CD4-positive, alpha-beta T cell treated with Interleukin-17A for 1 hour (primary cell): ENCODE data around the gene CEL.
"Not testable (repeated sequence)": the region's sequence is repeated elsewhere in the genome, so short reads cannot be mapped to it uniquely, and the experiment has no call there.

ENCODE experiments used
- DNase-seq: peaks from one replicate; pipeline ENCODE4 v3.0.0-alpha.2; 2020

Gene CEL

DNA sequence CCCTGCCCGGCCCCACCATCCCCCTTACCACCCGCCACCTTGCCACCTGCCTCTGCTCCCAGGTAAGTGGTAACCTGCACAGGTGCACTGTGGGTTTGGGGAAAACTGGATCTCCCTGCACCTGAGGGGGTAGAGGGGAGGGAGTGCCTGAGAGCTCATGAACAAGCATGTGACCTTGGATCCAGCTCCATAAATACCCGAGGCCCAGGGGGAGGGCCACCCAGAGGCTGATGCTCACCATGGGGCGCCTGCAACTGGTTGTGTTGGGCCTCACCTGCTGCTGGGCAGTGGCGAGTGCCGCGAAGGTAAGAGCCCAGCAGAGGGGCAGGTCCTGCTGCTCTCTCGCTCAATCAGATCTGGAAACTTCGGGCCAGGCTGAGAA lies at the start of gene CEL:
Gene CEL, plus strand, starts transcription at position 218 of the 382 bp plus-strand sequence. Its CDS starts 22 bp downstream, at position 240.
- not testable (repeated sequence) for DNase-seq

DNA sequence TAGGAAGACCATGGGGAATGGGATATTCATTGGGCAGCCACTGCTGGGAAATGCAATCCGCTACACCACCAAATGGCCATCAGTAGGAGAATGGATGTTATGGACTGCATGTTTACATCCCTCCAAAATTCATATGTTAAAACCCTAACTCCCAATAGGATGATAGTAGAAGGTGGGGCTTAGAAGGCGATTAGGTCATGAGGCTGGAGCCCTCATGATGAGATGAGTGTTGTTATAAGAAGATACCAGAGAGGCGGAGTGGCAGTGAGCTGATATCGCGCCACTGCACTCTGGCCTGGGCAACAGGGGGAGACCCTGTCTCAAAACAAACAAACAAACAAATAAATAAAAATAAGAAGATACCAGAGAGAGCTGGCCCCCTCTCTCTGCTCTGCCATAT lies 47.1 kb upstream of the CEL start:
- no peak for DNase-seq

DNA sequence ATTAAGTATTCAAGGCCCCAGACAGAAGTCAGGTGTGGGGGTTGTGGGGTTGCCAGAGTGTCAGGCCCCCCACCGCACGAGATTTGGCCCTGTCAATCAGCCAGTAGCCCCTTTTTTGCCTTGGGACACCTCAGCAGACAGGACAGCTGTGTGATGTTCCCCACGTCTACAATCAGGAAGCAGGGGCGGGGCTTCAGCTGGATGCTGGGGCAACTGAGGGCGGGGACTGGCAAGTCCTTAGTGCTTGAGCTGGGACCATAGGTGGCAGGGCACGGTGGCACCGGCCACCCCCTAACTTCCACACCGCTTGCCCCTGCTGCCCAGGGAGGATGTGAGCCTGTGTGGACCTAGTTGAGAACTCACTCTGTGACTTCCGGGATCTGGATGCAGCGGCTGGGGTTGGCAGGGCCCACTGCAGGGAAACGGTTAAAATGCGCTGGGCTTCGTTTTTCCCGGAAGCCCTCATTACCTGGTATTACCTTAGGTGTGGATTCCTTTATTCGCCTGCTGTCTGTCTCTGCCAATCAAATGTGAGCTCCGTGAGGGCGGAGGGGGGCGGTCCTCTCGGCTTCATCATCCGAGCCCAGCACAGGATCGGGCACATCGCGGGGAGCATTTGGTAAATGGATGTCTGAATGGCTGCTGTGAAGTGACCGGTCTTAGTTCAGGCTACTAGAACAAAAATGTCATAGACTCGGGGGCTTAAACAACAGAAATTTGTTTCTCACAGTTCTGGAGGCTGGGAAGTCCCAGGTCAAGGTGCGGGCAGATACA lies 38.5 kb upstream of the CEL start:
- peak; percentile 44 for DNase-seq

DNA sequence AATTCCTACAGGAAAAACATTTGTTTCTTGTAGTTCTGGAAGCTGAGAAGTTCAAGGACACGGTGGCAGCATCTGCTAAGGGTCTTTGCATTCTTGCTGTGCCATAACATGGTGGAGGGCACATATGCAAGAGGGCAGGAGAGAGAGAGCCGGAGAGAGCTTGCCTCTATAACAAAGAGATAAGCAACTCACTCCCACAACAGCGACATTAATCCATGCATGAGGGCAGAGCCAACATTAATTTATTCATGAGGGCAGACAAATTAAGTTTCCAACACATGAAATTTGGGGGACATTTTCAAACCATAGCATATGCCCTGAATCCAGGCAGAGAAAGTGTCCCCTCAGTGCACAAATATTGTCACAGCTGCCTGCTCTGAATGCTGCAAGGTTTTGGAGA lies 35.4 kb upstream of the CEL start:
- no peak for DNase-seq

DNA sequence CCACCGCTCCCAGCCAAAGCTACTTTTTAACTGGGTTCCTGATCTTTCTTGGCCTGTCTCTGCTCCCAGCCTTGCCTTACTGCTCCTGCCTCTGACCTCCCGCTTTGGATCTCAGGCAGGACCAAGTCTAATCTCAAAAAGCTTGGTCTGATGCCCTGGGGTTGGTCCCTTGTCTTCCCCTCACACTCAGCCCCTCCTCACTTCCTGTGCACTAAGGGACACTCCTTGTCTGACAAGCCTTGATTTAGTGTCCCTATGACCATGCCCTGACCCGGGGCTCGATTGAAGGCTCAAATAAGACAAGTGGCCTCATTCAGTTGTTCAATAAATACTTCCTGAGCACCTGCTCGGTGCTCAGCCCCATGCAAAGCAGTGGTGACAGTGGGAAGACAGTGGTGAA lies 34.6 kb upstream of the CEL start:
- no peak for DNase-seq

DNA sequence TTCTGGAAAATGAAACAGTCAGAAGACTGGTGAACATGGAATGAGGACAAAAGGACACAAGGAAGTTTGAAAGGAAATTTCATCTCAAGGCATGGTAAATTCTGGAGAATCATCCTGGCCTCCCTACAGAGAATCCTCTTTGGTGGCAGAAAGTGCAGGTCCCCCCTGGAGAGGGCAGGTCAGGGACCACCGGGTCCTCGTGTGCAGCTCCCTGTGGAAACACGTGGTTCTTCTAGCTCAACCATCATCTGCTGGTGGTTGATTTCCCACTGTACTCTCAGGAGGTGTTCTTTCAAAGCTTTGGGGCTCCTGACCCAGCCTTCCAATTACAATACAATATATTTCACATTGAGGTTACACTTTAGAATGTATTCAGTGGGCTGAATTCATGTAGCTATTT lies 33.6 kb upstream of the CEL start:
- no peak for DNase-seq

DNA sequence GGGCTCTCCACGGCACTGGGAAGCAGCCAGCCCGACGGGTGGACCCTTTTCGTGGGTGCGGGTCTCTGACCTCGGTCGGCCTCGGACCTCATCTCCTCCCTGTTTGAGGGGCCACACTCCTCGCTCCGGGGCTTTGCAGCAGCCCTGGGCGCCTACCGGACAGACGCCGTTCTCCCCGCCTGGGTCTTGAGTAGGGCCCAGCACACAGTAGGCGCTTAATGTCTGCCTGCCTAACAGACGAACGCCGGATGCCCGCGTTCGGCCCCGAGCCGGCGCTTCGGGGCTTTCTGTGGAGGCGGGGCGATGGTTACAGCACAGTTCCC lies 31.8 kb upstream of the CEL start:
- no peak for DNase-seq

DNA sequence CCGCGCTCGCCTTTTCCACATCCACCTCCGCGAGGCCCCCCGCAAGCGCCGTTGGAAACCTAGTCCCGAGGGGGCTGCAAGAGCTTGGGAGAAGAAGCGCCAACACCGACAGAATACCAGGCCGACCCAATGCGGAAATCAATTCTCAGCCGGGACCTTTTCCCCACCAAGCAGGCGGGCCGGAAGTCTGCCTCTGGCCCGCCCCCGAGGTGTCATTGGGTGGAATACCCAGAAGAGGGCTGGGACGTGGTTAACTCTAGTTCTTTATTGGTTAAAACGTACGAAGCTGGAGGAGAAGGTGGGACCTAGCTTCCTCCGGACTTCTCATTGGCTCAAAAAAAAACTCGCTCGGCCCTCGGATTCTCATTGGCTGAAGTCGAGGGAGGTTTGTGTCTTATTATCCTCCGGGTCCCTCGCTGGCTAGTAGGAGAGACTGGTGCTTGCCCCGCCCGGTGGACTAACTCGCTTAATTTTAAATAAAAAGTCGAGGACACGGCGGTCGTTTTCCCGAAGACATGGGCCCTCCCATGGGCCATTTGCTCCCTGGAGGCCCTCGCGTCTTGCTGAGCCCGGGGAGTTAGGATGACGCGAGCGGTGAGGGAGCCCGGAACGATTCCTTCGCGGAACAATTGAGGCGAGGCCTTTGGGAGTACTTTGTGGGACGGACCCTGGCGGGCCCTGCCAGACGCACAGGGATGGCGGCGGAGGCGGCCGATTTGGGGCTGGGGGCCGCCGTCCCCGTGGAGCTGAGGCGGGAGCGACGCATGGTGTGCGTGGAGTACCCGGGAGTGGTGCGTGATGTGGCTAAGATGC lies 31.3 kb upstream of the CEL start, which contains the start of gene GTF3C5:
Gene GTF3C5, plus strand, starts transcription at position 681 of the 813 bp plus-strand sequence. Its CDS starts 15 bp downstream, at position 696.
- peak; percentile 97 for DNase-seq

DNA sequence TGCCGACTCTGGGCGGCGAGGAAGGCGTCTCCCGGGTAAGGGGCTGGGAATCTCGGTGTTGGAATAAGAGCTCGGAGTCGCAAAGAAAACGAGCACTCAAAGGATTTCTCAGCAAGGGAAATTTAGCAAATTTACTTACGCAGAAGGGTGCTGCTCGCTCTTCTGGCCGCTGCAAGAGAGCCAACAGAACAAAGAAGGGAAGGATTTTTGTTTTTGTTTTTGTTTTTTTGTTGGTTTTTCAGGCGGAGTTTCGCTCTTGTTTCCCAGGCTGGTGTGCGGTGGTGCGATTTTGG lies 30.7 kb upstream of the CEL start:
- DNase-seq = no peak

DNA sequence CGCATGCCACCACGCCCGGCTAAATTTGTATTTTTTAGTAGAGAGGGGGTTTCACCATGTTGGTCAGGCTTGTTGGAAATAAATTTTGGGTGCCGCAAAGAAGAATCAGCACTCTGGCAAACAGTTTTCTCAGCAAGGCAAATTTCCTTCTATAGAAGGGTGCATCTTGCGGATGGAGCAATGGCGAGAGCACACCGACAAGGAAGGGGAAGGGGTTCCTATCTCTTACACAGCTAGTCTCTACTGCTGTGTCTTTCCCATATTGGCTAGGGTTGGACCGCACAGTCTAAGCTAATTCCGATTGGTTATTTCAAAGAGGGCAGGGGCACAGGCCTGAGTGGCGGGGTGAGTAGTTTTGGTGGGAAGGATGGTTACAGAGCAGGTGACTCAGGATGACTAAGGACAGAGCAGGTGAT lies 30.3 kb upstream of the CEL start:
- DNase-seq = no peak

DNA sequence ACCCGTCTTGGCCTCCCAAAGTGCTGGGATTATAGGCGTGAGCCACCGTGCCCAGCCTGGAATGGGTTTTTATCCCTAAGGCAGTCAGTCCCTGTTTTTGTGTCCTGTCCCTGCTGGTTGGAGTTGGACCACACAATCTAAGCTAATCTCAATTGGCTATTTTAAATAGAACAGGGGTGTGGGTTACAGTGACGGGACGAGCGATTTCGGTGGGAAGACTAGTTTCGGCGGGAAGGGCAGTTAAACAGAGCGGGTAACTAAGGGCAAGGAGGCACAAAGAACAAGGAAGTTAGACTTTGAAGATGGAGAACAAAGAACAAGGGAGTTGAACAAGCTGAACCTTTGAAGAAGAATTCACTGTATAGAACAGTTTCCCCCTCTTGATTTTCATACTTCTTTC lies 29.6 kb upstream of the CEL start:
- DNase-seq = no peak

DNA sequence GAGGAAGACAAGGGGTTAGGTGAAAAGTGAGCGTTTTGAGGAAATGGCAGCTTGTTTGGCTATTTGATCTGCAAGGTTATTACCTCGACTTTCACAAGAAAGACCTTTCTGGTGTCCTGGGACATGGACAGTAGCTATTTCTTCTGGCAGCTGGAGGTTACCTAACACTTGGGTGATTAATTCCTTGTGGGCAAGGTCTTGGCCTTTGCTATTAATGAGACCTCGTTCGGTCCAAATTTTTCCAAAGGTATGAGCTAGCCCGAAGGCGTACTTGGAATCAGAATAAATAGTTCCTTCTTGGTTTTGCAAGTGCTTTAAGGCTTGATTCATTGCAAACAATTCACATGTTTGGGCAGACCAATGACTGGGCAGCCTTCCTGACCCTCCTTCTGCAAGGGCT lies 26.1 kb upstream of the CEL start:
- no peak for DNase-seq

DNA sequence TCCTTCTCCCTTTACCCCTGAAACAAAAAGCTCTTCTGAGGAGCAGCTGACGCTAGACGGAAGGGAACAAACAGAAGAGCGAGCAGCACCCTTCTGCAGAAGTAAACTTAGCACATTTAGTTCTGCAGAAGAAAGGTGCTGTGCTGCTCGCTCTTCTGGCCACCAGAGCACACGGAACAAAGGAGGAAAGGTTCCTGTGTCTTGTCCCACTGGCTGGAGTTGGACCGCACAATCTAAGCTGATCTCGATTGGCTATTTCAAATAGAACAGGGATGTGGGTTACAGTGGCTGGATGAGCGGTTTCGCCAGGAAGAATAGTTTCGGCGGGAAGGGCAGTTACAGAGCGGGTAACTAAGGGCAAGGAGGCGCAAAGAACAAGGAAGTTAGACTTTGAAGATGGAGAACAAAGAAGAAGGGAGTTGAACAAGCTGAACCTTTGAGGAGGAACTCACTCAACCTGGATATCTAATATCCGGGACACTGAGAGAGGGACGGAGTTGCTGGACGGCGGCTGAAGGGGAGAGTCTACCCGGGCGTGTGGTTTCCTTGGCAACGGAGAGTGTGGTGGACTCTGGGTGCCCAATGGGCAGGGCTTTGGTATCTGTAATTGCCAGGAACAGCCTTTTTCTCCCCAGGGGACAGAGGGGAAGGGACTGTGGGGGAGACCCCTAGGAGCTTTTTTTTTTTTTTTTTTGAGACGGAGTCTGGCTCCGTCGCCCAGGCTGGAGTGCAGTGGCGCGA lies 23.8 kb upstream of the CEL start:
- DNase-seq = no peak

DNA sequence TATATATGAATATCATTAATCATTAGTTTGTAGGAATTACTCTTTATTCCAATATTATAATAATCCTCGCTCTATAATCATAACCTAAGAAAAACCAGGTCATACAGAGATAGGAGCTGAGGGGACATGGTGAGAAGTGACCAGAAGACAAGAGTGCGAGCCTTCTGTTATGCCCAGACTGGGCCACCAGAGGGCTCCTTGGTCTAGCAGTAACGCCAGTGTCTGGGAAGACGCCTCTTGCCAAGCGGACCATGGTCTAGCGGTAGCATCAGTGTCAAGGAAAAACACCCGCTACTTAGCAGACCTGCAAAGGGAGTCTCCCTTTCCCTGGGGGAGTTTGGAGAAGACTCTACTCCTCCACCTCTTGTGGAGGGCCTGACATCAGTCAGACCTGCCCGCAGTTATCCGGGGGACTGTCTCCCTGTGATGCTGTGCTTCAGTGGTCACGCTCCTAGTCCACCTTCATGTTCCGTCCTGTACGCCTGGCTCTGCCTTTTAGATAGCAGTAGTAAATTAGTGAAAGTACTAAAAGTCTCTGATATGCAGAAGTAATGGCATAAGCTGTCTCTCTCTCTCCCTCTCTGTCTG lies 20.8 kb upstream of the CEL start:
- peak; percentile 43 for DNase-seq

DNA sequence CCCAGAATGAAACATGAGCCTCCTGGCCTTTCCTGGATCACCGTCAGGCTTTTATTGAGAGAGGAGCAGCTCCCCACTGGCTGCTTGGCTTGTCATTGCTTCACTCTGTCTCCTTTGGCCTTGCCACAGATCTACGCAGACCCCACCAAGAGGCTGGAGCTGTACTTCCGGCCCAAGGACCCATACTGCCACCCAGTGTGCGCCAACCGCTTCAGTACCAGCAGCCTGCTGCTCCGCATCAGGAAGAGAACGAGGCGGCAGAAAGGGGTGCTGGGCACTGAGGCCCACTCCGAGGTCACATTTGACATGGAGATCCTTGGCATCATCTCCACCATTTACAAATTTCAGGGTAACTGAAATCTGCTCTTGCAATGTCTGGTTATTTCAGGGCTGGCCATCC lies 19.8 kb upstream of the CEL start:
- DNase-seq = no peak

DNA sequence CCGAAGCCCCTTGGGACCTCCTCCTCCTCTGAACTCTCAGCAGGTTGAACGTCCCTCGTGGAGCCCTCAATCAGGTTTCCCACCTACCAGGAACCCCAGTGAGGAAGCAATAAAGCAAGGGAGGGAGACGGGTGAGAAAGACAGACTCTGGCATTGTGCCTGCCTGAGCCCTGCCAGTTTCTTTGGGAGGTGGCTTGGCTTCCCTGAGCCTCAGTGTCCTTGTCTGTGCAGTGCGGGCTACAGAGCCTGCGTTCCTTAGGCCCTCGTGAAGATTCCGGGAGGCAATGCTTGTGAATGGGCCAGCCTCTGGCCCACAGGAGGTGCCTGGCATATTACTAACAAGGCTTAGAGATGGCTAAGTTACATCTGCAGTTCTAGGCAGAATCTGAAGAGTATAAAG lies 19.1 kb upstream of the CEL start:
- no peak for DNase-seq

DNA sequence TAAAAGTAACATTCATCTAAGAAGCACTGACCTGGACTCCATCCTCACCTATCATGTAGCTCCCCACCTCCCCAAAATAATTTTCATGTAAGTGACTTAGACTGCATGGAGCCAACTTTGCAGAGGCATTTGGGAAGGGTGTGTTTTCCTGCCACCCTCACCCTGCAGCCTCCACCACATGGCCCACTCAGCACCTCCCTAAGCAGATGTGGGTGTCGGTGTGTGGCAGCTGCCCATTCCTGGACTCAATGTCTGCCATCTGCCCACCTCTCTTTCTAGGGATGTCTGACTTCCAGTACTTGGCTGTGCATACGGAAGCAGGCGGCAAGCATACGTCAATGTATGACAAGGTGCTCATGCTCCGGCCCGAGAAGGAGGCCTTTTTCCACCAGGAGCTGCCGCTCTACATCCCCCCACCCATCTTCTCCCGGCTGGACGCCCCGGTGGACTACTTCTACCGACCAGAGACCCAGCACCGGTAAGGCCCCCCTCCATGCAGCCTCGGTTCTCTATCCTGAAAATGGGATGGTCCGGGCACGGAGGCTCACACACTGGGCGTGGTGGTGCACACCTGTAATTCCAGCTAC lies 18.2 kb upstream of the CEL start:
- no peak for DNase-seq

DNA sequence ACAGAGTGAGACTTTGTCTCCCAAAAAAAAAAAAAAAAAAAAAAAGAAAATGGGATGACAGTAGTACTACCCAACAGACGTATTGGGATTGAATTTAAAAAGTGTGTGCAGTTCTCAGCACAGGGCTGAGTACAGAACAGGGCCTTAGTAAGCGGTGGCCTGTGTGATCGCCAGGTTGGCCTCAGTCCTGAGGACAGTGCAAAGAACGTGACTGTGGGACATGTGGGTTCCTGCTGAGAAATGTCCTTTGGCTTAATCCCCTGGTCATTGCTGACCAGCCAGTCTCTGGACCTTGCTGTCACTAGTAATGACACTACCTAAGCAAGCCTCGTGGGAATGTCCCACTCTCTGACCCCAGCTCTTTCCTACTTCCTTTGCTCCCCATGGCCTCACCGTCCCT lies 17.7 kb upstream of the CEL start:
- DNase-seq = no peak

DNA sequence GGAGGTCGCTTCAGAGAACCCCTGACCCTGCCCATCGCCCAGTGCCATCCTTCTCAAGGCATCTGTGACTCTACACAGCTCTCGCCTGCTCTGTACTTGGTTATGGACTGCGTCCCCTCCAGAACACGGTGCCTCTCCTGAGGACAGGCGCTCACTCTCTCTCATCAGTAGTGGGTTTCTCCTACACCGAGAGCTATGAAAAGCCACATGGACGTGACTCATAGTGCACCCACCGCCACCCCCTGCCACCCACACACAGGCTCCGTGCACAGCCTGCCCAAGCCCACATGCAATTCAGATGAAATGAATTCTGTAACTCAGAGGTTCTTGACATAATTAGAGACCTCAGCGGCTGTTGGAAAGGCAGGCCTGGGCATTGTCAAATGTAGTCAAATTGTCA lies 17.1 kb upstream of the CEL start:
- DNase-seq = no peak

DNA sequence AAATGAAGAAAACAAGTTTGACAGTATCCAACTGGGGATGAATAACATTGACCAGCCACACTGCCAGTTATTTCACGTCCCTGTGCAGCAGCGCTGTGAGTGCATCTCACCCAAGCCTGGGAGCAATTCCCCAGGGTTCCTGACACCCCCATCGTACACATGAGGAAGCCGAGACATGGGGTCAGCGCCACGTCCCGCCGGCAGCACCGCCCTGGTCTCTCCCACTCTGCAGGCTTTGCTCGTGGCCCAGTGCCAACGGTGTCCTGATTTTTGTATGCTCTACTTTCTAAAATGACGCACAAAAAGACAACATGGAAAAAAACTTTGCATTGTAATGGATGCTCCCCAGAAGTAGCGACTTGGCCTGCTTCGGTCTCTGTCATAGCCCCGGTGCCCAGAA lies 16.6 kb upstream of the CEL start:
- no peak for DNase-seq

DNA sequence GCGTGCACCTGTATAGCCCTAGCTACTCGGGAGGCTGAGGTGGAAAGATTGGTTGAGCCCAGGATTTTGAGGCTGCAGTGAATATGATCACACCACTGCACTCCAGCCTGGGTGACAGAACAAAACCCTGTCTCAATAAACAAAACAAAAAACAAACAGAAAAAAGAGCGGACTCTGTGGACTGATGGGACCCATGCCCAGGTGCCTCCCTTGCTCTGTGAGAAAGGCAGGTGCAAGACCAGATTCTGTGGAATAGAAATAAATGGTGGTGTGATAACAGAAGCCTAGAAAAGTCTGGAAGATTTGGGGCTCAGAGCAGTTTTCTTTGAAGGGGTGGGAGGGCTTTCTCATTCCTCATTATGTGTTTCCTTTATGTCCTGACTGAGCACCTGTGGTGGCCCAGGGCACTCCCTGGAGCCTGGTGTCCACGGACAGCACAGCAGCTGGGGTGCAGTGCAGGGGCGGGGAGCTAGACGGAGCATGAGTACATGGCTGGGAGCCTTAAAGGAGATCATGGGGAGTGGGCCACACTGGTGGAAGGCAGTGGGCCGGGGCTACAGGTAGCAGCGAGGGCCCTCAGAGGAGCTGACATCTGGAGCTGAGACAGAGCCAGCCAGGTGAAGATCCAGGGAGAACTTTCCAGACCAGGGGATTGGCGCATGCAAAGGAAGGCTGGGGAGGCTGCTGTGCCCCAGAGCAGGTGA lies 15.4 kb upstream of the CEL start:
- no peak for DNase-seq

DNA sequence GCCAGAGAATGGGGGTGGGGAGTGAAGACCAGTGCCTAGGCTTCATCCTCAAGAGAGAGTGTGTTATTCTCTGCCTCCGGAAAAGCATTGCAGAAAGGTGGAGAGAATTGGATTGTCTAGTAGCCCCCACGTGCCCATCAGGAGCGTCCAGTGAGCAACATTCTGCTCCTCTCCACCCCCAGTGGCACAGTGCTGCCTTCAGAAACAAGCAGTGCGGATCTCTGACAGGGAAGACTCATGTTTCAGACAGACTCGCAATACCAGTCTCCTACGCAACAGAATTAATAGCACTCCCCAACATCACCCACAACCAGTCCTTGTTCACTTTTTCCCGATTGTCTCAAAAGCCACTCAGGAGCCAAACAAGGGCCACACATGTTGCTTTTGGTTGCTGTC lies 14.9 kb upstream of the CEL start:
- no peak for DNase-seq

DNA sequence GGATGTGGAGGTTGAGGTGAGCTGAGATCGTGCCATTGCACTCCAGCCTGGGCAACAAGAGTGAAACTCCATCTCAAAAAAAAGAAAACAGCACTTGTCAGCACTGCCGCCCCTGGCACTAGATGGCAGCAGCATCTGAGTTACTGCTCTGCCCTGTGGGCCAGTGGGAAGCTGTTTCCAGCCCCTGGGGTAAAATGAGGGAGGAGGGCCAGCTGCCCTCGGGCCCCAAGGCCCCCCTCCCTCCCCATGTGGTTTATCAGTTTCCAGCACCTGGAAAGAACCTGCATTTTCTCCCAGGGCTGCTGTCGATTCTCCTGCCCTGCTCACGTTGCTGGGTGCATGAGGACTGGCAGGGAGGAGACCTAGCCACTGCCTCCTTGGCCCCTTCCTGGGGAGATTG lies 13.2 kb upstream of the CEL start:
- DNase-seq = peak; percentile 42
